GM21825 (cell line): ENCODE measurements around the gene ERF.
A peak's percentile ranks its signal among the peaks of the same experiment; 100 is the strongest.

ENCODE experiments used
- ATAC-seq: cut with Tn5 transposase; IDR thresholded peaks from one replicate; pipeline ENCODE4 v1.9.1; 2021; ENCODE audit warnings: mild to moderate bottlenecking, moderate library complexity; ENCODE audit not compliant: unreplicated experiment

ERF gene

GRCh38 chr19:42254850-42255765 lies at the start of gene ERF:
ERF (minus strand) TSS chr19:42255128; CDS start chr19:42254999, 129 bp downstream.
- peak; percentile 57 for ATAC-seq

GRCh38 chr19:42303876-42304275 lies 48.9 kb upstream of the ERF start:
- ATAC-seq, result no peak

GRCh38 chr19:42303101-42303464 lies 48.2 kb upstream of the ERF start:
- ATAC-seq, result no peak

GRCh38 chr19:42301646-42302203 lies 46.8 kb upstream of the ERF start, which contains the start of gene PRR19:
PRR19 (plus strand) TSS chr19:42302132; CDS start chr19:42309585, 7,453 bp downstream.
- peak; percentile 11 for ATAC-seq

GRCh38 chr19:42297039-42297438 lies 42.1 kb upstream of the ERF start:
- ATAC-seq, result no peak

GRCh38 chr19:42295831-42296525 lies 41.0 kb upstream of the ERF start:
- ATAC-seq, result no peak

- no peak for ATAC-seq
Measured at GRCh38 chr19:42295342-42295741, 40.4 kb upstream of the ERF start.

- no peak for ATAC-seq
Measured at GRCh38 chr19:42294471-42295137, 39.7 kb upstream of the ERF start.

- ATAC-seq, result no peak
Measured at GRCh38 chr19:42293948-42294347, 39.0 kb upstream of the ERF start.

- no peak for ATAC-seq
Measured at GRCh38 chr19:42293540-42293939, 38.6 kb upstream of the ERF start.

GRCh38 chr19:42292963-42293362 lies 38.0 kb upstream of the ERF start:
- ATAC-seq, result no peak

- no peak for ATAC-seq
Measured at GRCh38 chr19:42292042-42292960, 37.4 kb upstream of the ERF start.

- ATAC-seq, result no peak
Measured at GRCh38 chr19:42291435-42291810, 36.5 kb upstream of the ERF start.

GRCh38 chr19:42290523-42291434 lies 35.9 kb upstream of the ERF start:
- ATAC-seq, result no peak

- no peak for ATAC-seq
Measured at GRCh38 chr19:42290136-42290522, 35.2 kb upstream of the ERF start.

- no peak for ATAC-seq
Measured at GRCh38 chr19:42289556-42290041, 34.7 kb upstream of the ERF start.

GRCh38 chr19:42288881-42289555 lies 34.1 kb upstream of the ERF start:
- ATAC-seq, result no peak

GRCh38 chr19:42288387-42288786 lies 33.5 kb upstream of the ERF start:
- no peak for ATAC-seq

GRCh38 chr19:42287827-42288107 lies 32.8 kb upstream of the ERF start:
- no peak for ATAC-seq
